Hepatocyte (in vitro differentiated cells): Measurements from ENCODE around the gene IQGAP2.

Experiments
- CTCF ChIP-seq: fragments of 200-600 bp; sonication (generic); IDR thresholded peaks from 2 replicates; pipeline ENCODE4 v1.5.1; 2016; ENCODE audit warnings: antibody characterized with exemption, mild to moderate bottlenecking; ENCODE audit not compliant: poor library complexity
- EZH2 ChIP-seq: fragments of 200-600 bp; sonication (generic); IDR thresholded peaks from 2 replicates; pipeline ENCODE4 v1.6.1; 2016; ENCODE audit warnings: antibody characterized with exemption, mild to moderate bottlenecking, borderline replicate concordance

DNA sequence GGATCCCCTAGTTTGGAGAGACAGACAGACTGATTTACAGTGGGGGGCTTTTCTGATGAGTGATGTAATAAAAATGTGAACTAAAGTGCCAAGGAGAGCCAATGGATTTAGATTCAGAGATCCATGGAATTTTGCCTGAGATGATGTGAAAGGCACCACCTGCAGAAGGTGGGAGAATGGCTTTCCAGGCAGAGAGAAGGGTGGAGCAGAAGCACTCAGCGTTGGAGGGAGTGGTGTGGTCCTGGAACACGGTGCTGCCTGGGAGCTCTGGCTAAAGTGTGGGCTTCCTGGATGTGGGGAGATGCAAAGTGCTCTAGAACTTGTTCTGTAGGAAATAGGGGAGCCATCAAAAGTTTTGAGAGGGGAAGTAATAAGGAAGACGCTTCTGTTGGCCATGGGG, 57.0 kb downstream of the IQGAP2 start:
- TF ChIP-seq CTCF (no peak), EZH2 (no peak)
